Measurements from ENCODE around the gene ITPA.

The ITPA gene

DNA sequence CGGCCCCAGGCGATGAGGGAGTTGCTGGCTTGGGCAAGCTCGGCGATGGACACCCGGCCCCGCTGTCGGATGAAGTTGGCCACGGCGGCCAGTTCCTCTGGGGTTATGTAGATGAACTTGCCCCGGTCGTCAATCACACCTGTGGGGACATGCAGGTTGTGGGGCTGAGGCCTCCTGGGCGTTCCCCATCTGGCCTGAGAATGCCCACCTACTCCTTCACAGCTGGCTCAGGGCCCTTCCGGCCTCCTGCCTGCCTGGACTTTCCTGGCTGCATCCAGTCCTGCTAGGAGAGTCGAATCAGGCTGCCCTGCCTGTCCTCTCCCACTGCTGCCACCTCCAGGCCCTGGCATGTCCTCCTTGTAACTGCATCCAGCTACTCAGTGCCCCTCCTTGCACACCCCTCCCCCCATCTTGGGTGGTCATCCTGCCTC lies 18.6 kb upstream of the ITPA start:
- H3K4me3 ChIP-seq (ENCODE audit: low read length in 2 of 2): no peak overlapping the region
- no peaks in the 10 kb centered on the region for H3K9me3 ChIP-seq (ENCODE audit: control insufficient read depth in 2 of 2, low read length in 2 of 2)
- H3K9ac ChIP-seq (ENCODE audit: low read length in 2 of 2): no peak overlapping the region
- H3K4me1 ChIP-seq (ENCODE audit: control insufficient read depth, insufficient read depth, low read length): no peaks in the 10 kb centered on the region
- no peaks in the 10 kb centered on the region for H3K27me3 ChIP-seq (ENCODE audit: control insufficient read depth in 1 of 2, insufficient read depth in 2 of 2, low read length in 2 of 2)
- no peak overlapping the region for H3K27ac ChIP-seq (ENCODE audit: low read length)
- H3K36me3 ChIP-seq (ENCODE audit: control insufficient read depth in 2 of 2, insufficient read depth in 2 of 2, low read length in 2 of 2): peaks cover 37 to 60% of the 10 kb centered on the region in 2 donors

DNA sequence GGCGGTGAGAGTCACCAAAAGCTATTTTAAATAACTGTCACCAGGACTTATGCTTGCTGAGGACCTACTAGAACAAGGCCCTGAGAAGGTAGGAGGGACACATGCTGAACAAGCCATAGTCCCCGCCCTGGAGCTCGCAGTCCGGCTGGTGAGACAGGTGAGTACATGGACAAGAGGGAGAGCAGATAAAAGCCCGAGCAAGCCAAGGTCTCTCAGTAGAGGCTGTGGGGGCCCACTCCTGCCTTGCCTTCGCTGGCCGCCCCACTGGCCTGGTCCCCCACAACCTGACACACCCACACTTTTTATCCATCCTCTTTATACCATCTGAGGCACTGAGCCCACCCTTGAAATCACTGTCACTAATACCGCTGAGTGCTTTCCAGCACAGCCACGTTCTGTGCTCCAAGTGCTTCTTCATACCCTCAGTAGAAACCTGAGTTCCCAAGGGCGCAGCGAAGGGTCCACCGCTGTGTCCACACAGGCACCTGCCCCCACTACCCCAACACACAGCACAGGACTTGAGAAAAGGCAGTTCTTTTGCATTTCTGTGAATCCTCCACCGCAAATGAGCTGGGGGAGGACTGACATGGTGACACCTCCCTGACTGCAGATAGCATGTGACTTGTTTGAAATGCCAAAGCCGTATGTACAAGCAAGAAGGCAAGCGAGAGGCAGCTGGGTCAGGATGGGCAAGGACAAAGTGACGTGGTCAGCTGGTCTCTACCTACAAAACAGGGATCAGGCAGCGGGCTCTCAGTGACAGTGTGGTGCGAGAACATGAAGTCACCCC lies 16.9 kb upstream of the ITPA start:
- H3K4me1 ChIP-seq (ENCODE audit: control insufficient read depth, insufficient read depth, low read length): no peaks in the 10 kb centered on the region
- peaks cover 44 to 66% of the 10 kb centered on the region in 2 donors for H3K36me3 ChIP-seq (ENCODE audit: control insufficient read depth in 2 of 2, insufficient read depth in 2 of 2, low read length in 2 of 2)
- H3K4me3 ChIP-seq (ENCODE audit: low read length in 2 of 2): no peak overlapping the region
- H3K27me3 ChIP-seq (ENCODE audit: control insufficient read depth in 1 of 2, insufficient read depth in 2 of 2, low read length in 2 of 2): no peaks in the 10 kb centered on the region
- no peak overlapping the region for H3K27ac ChIP-seq (ENCODE audit: low read length)
- no peaks in the 10 kb centered on the region for H3K9me3 ChIP-seq (ENCODE audit: control insufficient read depth in 2 of 2, low read length in 2 of 2)
- H3K9ac ChIP-seq (ENCODE audit: low read length in 2 of 2): no peak overlapping the region

DNA sequence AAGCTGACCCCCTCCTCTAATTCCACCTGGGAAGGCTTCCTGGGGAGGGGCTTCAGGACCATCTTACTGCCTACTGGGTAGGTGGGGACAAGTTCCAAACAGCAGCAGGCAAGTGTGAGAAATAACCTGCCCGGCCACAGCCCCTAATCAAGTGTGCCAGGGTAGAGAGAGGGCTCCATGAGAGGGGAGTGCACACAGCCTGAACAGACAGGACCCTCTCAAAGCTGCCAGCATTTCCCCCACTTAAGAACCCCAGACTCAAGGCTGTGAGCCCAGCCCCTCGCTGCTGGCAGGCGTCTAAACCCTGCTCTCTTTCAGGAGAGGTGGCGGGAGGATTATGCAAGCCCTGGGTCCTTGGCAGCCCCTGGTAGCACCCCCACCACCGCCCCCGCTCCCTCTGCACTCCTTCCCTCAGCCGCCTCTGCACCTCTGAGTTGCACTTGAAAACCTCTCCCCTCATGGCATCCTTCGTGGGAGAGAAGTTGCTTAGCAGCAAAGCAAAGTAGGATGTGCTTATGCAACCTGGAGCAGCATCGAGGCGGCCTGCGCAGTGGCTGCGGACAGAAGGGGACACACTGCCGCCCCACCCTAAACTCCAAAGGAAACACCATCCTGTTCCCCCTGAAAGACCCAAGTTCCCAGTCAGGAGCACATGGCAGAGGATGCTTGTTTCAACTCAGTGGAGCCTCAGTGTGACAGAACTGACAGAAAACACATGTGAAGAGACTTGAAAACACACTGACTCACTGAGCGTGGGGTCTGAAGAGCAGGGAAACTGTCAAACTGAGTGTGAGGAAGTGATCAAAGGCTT lies 15.3 kb upstream of the ITPA start:
- no peak overlapping the region for H3K4me3 ChIP-seq (ENCODE audit: low read length in 2 of 2)
- no peaks in the 10 kb centered on the region for H3K9me3 ChIP-seq (ENCODE audit: control insufficient read depth in 2 of 2, low read length in 2 of 2)
- no peak overlapping the region for H3K9ac ChIP-seq (ENCODE audit: low read length in 2 of 2)
- peaks cover 47 to 71% of the 10 kb centered on the region in 2 donors for H3K36me3 ChIP-seq (ENCODE audit: control insufficient read depth in 2 of 2, insufficient read depth in 2 of 2, low read length in 2 of 2)
- no peak overlapping the region for H3K27ac ChIP-seq (ENCODE audit: low read length)
- no peaks in the 10 kb centered on the region for H3K27me3 ChIP-seq (ENCODE audit: control insufficient read depth in 1 of 2, insufficient read depth in 2 of 2, low read length in 2 of 2)
- H3K4me1 ChIP-seq (ENCODE audit: control insufficient read depth, insufficient read depth, low read length): no peaks in the 10 kb centered on the region

DNA sequence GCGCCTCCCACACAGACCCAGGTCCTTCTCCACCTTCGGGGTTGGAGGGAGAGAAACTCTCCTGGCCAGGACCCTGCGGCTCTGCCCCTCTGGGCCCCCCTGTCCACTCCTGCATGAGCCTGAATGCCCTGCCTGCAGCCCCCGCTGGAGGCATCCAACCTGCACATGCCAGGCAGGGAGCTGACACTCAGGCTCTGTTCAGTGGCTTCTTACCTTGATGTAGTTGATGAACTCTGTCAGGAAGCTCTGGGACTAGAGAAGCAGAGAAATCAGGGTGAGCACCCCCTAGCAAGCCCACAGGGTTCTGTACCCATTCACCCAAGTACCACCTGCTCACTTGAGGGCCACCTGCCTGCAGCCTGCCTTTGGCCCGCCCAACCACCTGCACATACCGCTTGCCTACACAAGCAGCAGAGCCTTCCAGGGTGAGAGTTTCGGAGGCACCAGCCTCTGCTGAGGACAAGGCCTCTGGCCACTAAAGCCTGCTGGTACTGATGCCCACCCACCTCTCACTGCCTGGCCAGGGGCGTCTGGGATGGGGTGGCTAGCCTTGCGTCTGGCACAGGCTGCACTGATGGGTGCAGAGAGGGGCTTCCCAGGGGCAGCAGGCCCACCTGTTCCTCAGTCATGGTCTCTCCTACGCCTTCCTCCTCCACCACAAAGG lies 14.5 kb upstream of the ITPA start:
- no peak overlapping the region for H3K4me3 ChIP-seq (ENCODE audit: low read length in 2 of 2)
- no peak overlapping the region for H3K27ac ChIP-seq (ENCODE audit: low read length)
- no peaks in the 10 kb centered on the region for H3K9me3 ChIP-seq (ENCODE audit: control insufficient read depth in 2 of 2, low read length in 2 of 2)
- H3K36me3 ChIP-seq (ENCODE audit: control insufficient read depth in 2 of 2, insufficient read depth in 2 of 2, low read length in 2 of 2): peaks cover 54 to 72% of the 10 kb centered on the region in 2 donors
- H3K4me1 ChIP-seq (ENCODE audit: control insufficient read depth, insufficient read depth, low read length): no peaks in the 10 kb centered on the region
- no peaks in the 10 kb centered on the region for H3K27me3 ChIP-seq (ENCODE audit: control insufficient read depth in 1 of 2, insufficient read depth in 2 of 2, low read length in 2 of 2)
- H3K9ac ChIP-seq (ENCODE audit: low read length in 2 of 2): no peak overlapping the region

DNA sequence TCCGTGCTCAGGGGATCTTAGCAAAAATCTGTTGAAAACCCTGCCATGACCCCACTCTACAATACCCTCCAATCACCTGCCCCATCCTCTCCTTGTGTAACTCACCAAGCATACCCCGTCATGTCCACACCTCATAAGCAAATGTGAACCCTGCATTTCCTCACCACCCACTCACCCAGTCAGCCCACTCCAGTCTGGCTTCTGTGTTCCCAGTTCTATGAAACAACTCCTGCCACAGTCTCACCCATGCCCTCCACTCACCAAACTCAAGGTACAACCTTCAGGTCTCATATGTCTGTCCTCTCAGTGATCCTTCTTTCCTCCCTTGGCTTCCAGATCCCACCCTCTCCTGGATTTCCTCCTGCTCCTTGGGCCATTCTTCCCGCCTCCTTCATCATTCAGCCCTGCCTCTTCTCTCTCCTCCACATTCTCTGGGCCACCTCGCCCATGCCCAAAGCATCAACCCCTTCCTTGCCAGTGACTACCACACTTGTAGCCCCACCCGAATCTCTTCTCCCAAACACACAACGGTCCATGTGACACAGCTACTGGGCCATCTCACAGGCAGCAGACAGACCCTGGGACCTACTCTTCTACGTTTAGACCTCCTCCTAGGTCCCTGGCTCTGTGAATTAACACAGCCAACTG lies 13.6 kb upstream of the ITPA start:
- Histone ChIP-seq H3K27ac (ENCODE audit: low read length) (no peak overlapping the region), H3K4me3 (ENCODE audit: low read length in 2 of 2) (no peak overlapping the region), H3K9ac (ENCODE audit: low read length in 2 of 2) (no peak overlapping the region), H3K27me3 (ENCODE audit: control insufficient read depth in 1 of 2, insufficient read depth in 2 of 2, low read length in 2 of 2) (no peaks in the 10 kb centered on the region), H3K36me3 (ENCODE audit: control insufficient read depth in 2 of 2, insufficient read depth in 2 of 2, low read length in 2 of 2) (peaks cover 53 to 71% of the 10 kb centered on the region in 2 donors), H3K4me1 (ENCODE audit: control insufficient read depth, insufficient read depth, low read length) (no peaks in the 10 kb centered on the region), H3K9me3 (ENCODE audit: control insufficient read depth in 2 of 2, low read length in 2 of 2) (no peaks in the 10 kb centered on the region)

DNA sequence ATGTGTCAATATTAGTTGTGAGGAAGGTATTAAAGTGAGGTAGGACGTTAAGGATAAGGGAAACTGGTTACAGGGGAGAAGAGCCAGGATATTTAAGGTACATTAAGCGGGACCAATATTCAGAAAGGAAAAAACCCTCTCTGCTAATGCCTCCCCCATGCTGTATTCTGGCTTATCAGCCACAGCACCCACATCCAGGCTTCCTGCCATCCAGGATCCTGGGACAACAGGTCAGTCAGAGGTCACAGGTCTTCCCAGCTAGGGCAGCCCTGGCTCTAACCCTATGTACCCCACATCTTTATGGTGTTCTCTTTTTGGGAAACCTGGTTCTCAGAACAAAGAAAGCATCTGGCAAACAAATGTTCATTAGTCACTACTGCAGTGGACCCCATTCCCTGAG lies 10.1 kb upstream of the ITPA start:
- peaks cover 35 to 45% of the 10 kb centered on the region in 2 donors for H3K36me3 ChIP-seq (ENCODE audit: control insufficient read depth in 2 of 2, insufficient read depth in 2 of 2, low read length in 2 of 2)

DNA sequence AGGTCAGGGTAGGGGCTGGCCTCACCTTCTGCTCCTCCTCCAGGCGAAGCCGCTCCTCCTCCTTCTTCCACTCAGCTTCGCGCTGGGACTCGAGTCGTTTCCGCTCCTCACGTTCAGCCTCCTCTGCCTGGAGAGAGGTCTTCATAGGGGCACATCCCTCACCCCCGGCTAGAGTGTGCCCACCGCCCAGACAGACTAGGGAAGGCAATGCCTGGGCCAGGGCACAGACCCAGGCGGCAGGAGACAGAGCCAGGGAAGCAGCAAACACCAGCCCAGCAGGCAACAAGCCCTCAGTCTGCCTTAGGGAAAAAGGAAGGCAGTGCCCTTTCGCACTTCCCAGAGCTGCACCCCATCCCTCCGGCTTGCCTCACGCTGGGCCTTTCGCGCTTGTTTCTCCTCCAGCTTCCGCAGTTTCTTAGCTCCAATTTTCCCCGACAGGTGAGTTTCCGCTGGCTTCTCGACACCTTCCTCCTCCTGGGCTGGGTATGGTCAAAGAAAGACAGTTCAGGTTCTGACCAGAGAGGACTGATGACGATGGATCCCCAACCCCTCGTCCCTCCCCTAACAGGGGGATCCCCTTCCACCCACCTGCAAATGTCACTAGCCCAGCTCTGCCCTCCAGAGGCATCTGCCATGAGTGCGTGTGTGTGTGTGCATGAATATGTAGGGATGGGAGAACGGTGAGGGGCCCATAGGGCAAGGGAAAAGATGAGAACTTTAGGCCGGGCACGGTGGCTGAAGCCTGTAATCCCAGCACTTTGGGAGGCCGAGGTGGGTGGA lies 9.1 kb upstream of the ITPA start:
- H3K27me3 ChIP-seq (ENCODE audit: control insufficient read depth in 1 of 2, insufficient read depth in 2 of 2, low read length in 2 of 2): no peaks in the 10 kb centered on the region
- no peak overlapping the region for H3K4me3 ChIP-seq (ENCODE audit: low read length in 2 of 2)
- no peak overlapping the region for H3K9ac ChIP-seq (ENCODE audit: low read length in 2 of 2)
- H3K9me3 ChIP-seq (ENCODE audit: control insufficient read depth in 2 of 2, low read length in 2 of 2): no peaks in the 10 kb centered on the region
- H3K36me3 ChIP-seq (ENCODE audit: control insufficient read depth in 2 of 2, insufficient read depth in 2 of 2, low read length in 2 of 2): peaks cover 25 to 35% of the 10 kb centered on the region in 2 donors
- H3K27ac ChIP-seq (ENCODE audit: low read length): no peak overlapping the region
- peaks cover 13% of the 10 kb centered on the region for H3K4me1 ChIP-seq (ENCODE audit: control insufficient read depth, insufficient read depth, low read length)

More for the DNA sequence above, 10.1 kb upstream of the ITPA start:
- Histone ChIP-seq H3K27ac (ENCODE audit: low read length) (no peak overlapping the region), H3K9me3 (ENCODE audit: control insufficient read depth in 2 of 2, low read length in 2 of 2) (no peaks in the 10 kb centered on the region), H3K27me3 (ENCODE audit: control insufficient read depth in 1 of 2, insufficient read depth in 2 of 2, low read length in 2 of 2) (no peaks in the 10 kb centered on the region), H3K4me3 (ENCODE audit: low read length in 2 of 2) (no peak overlapping the region), H3K4me1 (ENCODE audit: control insufficient read depth, insufficient read depth, low read length) (peaks cover 13% of the 10 kb centered on the region), H3K9ac (ENCODE audit: low read length in 2 of 2) (no peak overlapping the region)

DNA sequence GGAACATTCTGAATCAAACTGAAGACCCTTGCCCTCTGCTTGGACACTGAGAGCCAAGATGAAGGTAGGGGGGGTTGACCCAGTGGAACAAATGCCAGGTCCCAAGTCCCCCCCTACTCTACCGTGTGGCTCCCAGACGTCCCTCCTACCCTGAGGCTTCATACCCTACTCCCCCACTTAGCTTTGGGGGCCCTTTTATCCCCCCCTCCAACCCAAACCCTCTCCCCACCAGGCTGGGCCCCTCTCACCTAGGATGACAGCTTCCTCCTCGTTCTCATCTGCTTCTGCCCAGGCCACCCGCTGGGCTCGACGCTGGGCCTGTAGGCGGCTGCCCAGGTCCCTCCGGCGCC lies 6.4 kb upstream of the ITPA start:
- Histone ChIP-seq H3K9ac (ENCODE audit: low read length in 2 of 2) (peak overlapping the region; percentile 90 to 94), H3K4me3 (ENCODE audit: low read length in 2 of 2) (peak overlapping the region in 1 of 2 donors; percentile 98), H3K36me3 (ENCODE audit: control insufficient read depth in 2 of 2, insufficient read depth in 2 of 2, low read length in 2 of 2) (peaks cover 12 to 19% of the 10 kb centered on the region in 2 donors), H3K27ac (ENCODE audit: low read length) (no peak overlapping the region), H3K27me3 (ENCODE audit: control insufficient read depth in 1 of 2, insufficient read depth in 2 of 2, low read length in 2 of 2) (no peaks in the 10 kb centered on the region), H3K9me3 (ENCODE audit: control insufficient read depth in 2 of 2, low read length in 2 of 2) (no peaks in the 10 kb centered on the region), H3K4me1 (ENCODE audit: control insufficient read depth, insufficient read depth, low read length) (peaks cover 13% of the 10 kb centered on the region)

DNA sequence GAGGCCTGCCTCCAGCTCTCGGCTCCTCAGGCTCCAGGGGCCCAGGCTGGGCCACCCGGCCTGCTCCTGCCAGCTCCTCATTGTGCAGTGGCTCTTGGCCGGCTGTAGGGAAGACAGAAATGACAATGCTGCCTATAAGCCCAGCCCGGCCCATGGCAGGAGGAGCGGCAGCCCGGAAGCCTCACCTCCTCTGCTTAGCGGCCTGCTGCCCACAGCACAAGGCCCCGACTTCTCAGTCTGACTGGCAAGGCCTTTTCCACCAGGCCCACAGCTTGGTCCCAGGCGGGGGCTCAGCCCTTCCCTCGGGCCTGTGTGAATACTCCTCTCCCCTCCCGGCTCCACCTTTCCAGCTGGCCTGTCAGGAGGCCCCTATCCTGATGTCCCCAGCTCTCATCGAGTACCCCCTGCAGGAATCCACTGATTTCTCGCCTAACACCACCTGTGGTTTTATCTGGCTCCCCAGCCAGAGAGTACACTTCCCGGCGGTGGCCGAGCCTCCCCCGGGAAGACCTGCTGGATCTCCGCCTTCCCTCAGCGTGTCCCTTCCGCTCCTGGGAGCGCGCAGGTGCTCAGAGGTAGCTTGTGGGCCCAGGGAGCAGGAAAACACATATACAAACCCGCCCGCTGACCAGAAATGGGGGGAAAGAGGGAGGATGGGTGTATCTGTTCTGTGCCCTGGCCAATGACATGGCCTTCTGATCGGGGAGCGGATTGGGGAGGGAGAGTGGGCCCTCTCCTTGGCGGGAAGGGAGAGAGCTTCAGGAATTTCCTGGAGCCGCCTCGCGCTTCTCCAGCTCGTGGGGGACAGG lies 5.8 kb upstream of the ITPA start:
- Histone ChIP-seq H3K4me3 (ENCODE audit: low read length in 2 of 2) (peak overlapping the region; percentile 96 to 98), H3K9ac (ENCODE audit: low read length in 2 of 2) (peak overlapping the region; percentile 90 to 94), H3K27ac (ENCODE audit: low read length) (peak overlapping the region; percentile 66), H3K9me3 (ENCODE audit: control insufficient read depth in 2 of 2, low read length in 2 of 2) (no peaks in the 10 kb centered on the region), H3K27me3 (ENCODE audit: control insufficient read depth in 1 of 2, insufficient read depth in 2 of 2, low read length in 2 of 2) (no peaks in the 10 kb centered on the region), H3K36me3 (ENCODE audit: control insufficient read depth in 2 of 2, insufficient read depth in 2 of 2, low read length in 2 of 2) (peaks cover 12 to 19% of the 10 kb centered on the region in 2 donors), H3K4me1 (ENCODE audit: control insufficient read depth, insufficient read depth, low read length) (peaks cover 15% of the 10 kb centered on the region)

All from stomach smooth muscle (tissue), 2 donors.